Neural cell (in vitro differentiated cells): Measurements from ENCODE around the gene MAPK9. TPM values are rescaled to one million over a fixed set of nuclear protein-coding genes. Genes with fewer than 3 reads are reported as not detected.

Source experiments
- H2AFZ ChIP-seq: fragments of 200-600, 300-800 bp; sonication (generic), shearing (Covaris generic); 2 replicates; pipeline ENCODE4 v1.6.0; 2014; ENCODE audit warnings: low read depth, mild to moderate bottlenecking, antibody characterized with exemption, low read length, moderate library complexity
- H3F3A ChIP-seq: fragments of 200-600 bp; shearing (Covaris generic); 2 replicates; pipeline ENCODE4 v1.6.1; 2016; ENCODE audit warnings: mild to moderate bottlenecking, moderate library complexity, mixed read lengths, antibody characterized with exemption, low read length; ENCODE audit not compliant: insufficient read depth, poor library complexity, severe bottlenecking
- H3K27ac ChIP-seq: fragments of 200-600, 300-800 bp; sonication (generic), shearing (Covaris generic); 2 replicates; pipeline ENCODE4 v1.5.1; 2014; ENCODE audit warnings: mild to moderate bottlenecking, low read length, moderate library complexity
- H3K27me3 ChIP-seq: fragments of 300-800, 200-600 bp; sonication (generic), shearing (Covaris generic); 2 replicates; pipeline ENCODE4 v1.6.0; 2014; ENCODE audit warnings: mild to moderate bottlenecking, low read depth, low read length, moderate library complexity; ENCODE audit not compliant: insufficient read depth
- H3K36me3 ChIP-seq: fragments of 300-800, 200-600 bp; sonication (generic), shearing (Covaris generic); 2 replicates; pipeline ENCODE4 v1.5.1; 2014; ENCODE audit warnings: mild to moderate bottlenecking, antibody characterized with exemption, low read length, moderate library complexity; ENCODE audit not compliant: insufficient read depth
- H3K4me2 ChIP-seq: fragments of 300-800, 200-600 bp; sonication (generic), shearing (Covaris generic); 2 replicates; pipeline ENCODE4 v1.6.0; 2014; ENCODE audit warnings: mild to moderate bottlenecking, low read length
- H3K4me3 ChIP-seq: fragments of 300-800, 200-600 bp; sonication (generic), shearing (Covaris generic); 2 replicates; pipeline ENCODE4 v1.5.1; 2014; ENCODE audit warnings: mild to moderate bottlenecking, low read length, moderate library complexity
- H3K79me2 ChIP-seq: fragments of 200-600 bp; shearing (Covaris generic); replicated peaks from 2 replicates; pipeline ENCODE4 v1.6.0; 2014; ENCODE audit warnings: mild to moderate bottlenecking, low read length, moderate library complexity; ENCODE audit not compliant: insufficient read depth
- H3K9ac ChIP-seq: fragments of 300-800, 200-600 bp; sonication (generic), shearing (Covaris generic); 2 replicates; pipeline ENCODE4 v1.6.1; 2016; ENCODE audit warnings: mild to moderate bottlenecking, low read length, mixed read lengths
- H3K9me2 ChIP-seq: fragments of 200-600 bp; shearing (Covaris generic); 2 replicates; pipeline ENCODE4 v1.6.1; 2016; ENCODE audit warnings: mild to moderate bottlenecking, low read length, mixed read lengths; ENCODE audit not compliant: insufficient read depth
- H3K9me3 ChIP-seq: fragments of 200-600, 300-800 bp; sonication (generic), shearing (Covaris generic); 2 replicates; pipeline ENCODE4 v1.6.1; 2016; ENCODE audit warnings: mild to moderate bottlenecking, mixed run types, low read length, moderate library complexity, mixed read lengths
- H4K20me1 ChIP-seq: fragments of 200-600 bp; shearing (Covaris generic); 2 replicates; pipeline ENCODE4 v1.6.1; 2016; ENCODE audit warnings: mild to moderate bottlenecking, mixed run types; ENCODE audit not compliant: insufficient read depth
- CTCF ChIP-seq: fragments of 450-650 bp; IDR thresholded peaks from 2 replicates; pipeline ENCODE4 v1.5.1; 2014; ENCODE audit warnings: antibody characterized with exemption, mild to moderate bottlenecking, moderate library complexity; ENCODE audit not compliant: poor library complexity, severe bottlenecking
- EP300 ChIP-seq: fragments of 450-650 bp; conservative IDR thresholded peaks from 2 replicates; pipeline ENCODE4 v1.6.1; 2014; ENCODE audit warnings: antibody characterized with exemption, mild to moderate bottlenecking, moderate library complexity; ENCODE audit not compliant: poor library complexity, severe bottlenecking
- EZH2 ChIP-seq: fragments of 200-600, 300-800 bp; shearing (Covaris generic), sonication (generic); IDR thresholded peaks from 2 replicates; pipeline ENCODE4 v1.6.1; 2014; ENCODE audit warnings: antibody characterized with exemption, low read length, borderline replicate concordance, mild to moderate bottlenecking; ENCODE audit not compliant: insufficient read depth, poor library complexity, severe bottlenecking
- MXI1 ChIP-seq: fragments of 450-650 bp; conservative IDR thresholded peaks from 2 replicates; pipeline ENCODE4 v1.6.1; 2014; ENCODE audit warnings: antibody characterized with exemption, mild to moderate bottlenecking; ENCODE audit not compliant: poor library complexity, severe bottlenecking
- POLR2AphosphoS5 ChIP-seq: IDR thresholded peaks from 2 replicates; pipeline ENCODE4 v1.6.1; 2012
- RAD21 ChIP-seq: fragments of 450-650 bp; conservative IDR thresholded peaks from 2 replicates; pipeline ENCODE4 v1.6.1; 2014; ENCODE audit warnings: antibody characterized with exemption, mild to moderate bottlenecking, moderate library complexity
- SMC3 ChIP-seq: fragments of 450-650 bp; conservative IDR thresholded peaks from 2 replicates; pipeline ENCODE4 v1.6.1; 2014; ENCODE audit warnings: antibody characterized with exemption, mild to moderate bottlenecking, moderate library complexity; ENCODE audit not compliant: poor library complexity
- TAF1 ChIP-seq: IDR thresholded peaks from 2 replicates; pipeline ENCODE4 v1.6.1; 2012; ENCODE audit warnings: low read depth
- polyA plus RNA-seq: library from polyadenylated mRNA; depleted of rRNA; stranded (reverse); fragments of >200 nt; gene quantifications from 2 replicates; pipeline ENCODE4 v1.2.3, GENCODE V29; 2014
- TF ChIP-seq, protein P1 (sequence below): IDR thresholded peaks from 2 replicates; pipeline ENCODE4 v1.6.1; 2012; ENCODE audit warnings: borderline replicate concordance

The MAPK9 gene
- polyA plus RNA-seq, 1 donor from 2014 or later = 73.9 TPM

DNA sequence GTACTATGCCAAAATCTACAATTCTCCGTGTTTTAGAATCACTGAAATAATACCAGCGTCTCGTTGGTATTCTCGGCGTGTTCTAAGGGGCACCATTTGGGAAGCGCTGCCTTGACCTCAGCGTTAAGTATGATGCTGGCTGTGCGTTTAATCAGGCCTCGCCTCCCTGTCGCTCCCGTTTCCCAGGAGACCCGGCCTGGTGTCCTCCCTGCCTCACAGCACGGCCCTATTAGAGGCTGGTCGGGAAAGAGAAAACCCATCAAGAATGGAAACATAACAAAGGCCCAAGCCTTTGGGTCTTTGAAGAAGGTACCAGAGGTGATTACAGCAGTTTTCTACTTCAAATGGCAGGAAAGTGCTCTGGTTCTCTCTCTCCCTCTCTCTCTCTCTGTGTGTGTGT lies 31.3 kb upstream of the MAPK9 start:
- H3K27ac ChIP-seq = no peak overlapping the region
- no peaks in the 10 kb centered on the region for H3K79me2 ChIP-seq

GRCh38 chr5:180318456-180319089 lies 26.7 kb upstream of the MAPK9 start:
- no peaks in the 10 kb centered on the region for H4K20me1 ChIP-seq
- H3K9me3 ChIP-seq = no peaks in the 10 kb centered on the region
- no peaks in the 10 kb centered on the region for H3F3A ChIP-seq
- no peaks in the 10 kb centered on the region for H3K36me3 ChIP-seq
- H3K27ac ChIP-seq = no peak overlapping the region
- no peak overlapping the region for H3K4me3 ChIP-seq
- H3K9me2 ChIP-seq = no peaks in the 10 kb centered on the region
- no peaks in the 10 kb centered on the region for H3K27me3 ChIP-seq
- no peak overlapping the region for H3K9ac ChIP-seq
- no peak overlapping the region for H2AFZ ChIP-seq
- no peak overlapping the region for H3K4me2 ChIP-seq
- no peaks in the 10 kb centered on the region for H3K79me2 ChIP-seq
- TF ChIP-seq EZH2 = no peak
- TF ChIP-seq EP300 = no peak
- TF ChIP-seq MXI1 = no peak
- no peak for TF ChIP-seq RAD21
- no peak for TF ChIP-seq TAF1
- no peak for TF ChIP-seq POLR2AphosphoS5
- TF ChIP-seq, protein P1, sequence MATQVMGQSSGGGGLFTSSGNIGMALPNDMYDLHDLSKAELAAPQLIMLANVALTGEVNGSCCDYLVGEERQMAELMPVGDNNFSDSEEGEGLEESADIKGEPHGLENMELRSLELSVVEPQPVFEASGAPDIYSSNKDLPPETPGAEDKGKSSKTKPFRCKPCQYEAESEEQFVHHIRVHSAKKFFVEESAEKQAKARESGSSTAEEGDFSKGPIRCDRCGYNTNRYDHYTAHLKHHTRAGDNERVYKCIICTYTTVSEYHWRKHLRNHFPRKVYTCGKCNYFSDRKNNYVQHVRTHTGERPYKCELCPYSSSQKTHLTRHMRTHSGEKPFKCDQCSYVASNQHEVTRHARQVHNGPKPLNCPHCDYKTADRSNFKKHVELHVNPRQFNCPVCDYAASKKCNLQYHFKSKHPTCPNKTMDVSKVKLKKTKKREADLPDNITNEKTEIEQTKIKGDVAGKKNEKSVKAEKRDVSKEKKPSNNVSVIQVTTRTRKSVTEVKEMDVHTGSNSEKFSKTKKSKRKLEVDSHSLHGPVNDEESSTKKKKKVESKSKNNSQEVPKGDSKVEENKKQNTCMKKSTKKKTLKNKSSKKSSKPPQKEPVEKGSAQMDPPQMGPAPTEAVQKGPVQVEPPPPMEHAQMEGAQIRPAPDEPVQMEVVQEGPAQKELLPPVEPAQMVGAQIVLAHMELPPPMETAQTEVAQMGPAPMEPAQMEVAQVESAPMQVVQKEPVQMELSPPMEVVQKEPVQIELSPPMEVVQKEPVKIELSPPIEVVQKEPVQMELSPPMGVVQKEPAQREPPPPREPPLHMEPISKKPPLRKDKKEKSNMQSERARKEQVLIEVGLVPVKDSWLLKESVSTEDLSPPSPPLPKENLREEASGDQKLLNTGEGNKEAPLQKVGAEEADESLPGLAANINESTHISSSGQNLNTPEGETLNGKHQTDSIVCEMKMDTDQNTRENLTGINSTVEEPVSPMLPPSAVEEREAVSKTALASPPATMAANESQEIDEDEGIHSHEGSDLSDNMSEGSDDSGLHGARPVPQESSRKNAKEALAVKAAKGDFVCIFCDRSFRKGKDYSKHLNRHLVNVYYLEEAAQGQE = no peak
- TF ChIP-seq CTCF = no peak

More for the DNA sequence above, 31.3 kb upstream of the MAPK9 start:
- Histone ChIP-seq H3K36me3 (no peaks in the 10 kb centered on the region), H3K27me3 (no peaks in the 10 kb centered on the region), H4K20me1 (no peaks in the 10 kb centered on the region), H2AFZ (no peak overlapping the region), H3K4me3 (no peak overlapping the region), H3K4me2 (no peak overlapping the region), H3F3A (no peaks in the 10 kb centered on the region), H3K9me3 (no peaks in the 10 kb centered on the region), H3K9me2 (no peaks in the 10 kb centered on the region), H3K9ac (no peak overlapping the region)
- TF ChIP-seq, protein P1 = no peak
- TF ChIP-seq EZH2 (no peak), EP300 (no peak), POLR2AphosphoS5 (no peak), MXI1 (no peak), SMC3 (no peak), CTCF (no peak), TAF1 (no peak), RAD21 (no peak)
